Measurements from ENCODE around the gene PAPSS2.
"Not testable (repeated sequence)": the region's sequence is repeated elsewhere in the genome, so short reads cannot be mapped to it uniquely, and the experiment has no call there.

PAPSS2 gene

DNA sequence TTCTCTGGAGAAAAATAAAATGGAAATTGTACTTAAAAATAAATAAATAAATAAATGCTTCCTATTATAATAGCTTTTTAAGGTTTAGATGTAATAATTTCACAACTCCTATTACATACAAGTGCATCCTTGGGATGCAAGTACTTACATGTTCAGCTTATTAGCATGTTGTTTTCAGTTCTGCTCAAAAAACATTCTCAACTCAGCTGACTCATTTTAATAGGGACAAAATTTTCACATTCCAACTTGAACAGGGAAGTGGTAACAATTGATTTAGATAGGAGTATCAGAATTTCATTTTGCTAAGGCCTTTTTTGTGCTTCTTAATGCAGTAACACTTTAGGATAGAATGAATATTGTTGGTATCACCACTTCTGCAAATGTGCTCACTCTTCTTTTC, 16.7 kb upstream of the PAPSS2 start:
- DNase-seq (ENCODE audit: low read depth), result no peak

GRCh38 chr10:87643920-87644319, 15.8 kb upstream of the PAPSS2 start:
- DNase-seq (ENCODE audit: low read depth), result no peak

GRCh38 chr10:87644500-87644899, 15.2 kb upstream of the PAPSS2 start:
- not testable (repeated sequence) for DNase-seq (ENCODE audit: low read depth)

GRCh38 chr10:87646192-87646909, 13.3 kb upstream of the PAPSS2 start:
- no peak for DNase-seq (ENCODE audit: low read depth)

DNA sequence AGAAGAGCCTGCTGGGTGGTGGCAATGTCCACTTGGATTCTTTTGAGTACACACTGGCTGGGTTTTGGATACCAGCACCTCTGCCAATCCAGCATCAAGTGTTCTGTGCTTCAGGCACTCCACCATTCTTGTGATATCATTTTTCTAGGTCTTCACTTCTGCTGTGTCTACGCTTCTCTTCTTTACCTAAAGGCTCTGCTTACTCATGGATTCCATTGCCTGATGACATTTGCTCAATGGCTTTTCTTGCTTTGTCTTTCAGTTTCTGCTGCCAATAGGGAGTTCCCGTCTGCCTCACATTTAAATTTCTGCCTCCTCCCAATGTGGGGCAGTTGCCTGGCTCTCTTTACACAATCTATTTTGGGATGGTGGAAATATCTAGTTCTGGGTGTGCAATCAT, 12.7 kb upstream of the PAPSS2 start:
- no peak for DNase-seq (ENCODE audit: low read depth)

DNA sequence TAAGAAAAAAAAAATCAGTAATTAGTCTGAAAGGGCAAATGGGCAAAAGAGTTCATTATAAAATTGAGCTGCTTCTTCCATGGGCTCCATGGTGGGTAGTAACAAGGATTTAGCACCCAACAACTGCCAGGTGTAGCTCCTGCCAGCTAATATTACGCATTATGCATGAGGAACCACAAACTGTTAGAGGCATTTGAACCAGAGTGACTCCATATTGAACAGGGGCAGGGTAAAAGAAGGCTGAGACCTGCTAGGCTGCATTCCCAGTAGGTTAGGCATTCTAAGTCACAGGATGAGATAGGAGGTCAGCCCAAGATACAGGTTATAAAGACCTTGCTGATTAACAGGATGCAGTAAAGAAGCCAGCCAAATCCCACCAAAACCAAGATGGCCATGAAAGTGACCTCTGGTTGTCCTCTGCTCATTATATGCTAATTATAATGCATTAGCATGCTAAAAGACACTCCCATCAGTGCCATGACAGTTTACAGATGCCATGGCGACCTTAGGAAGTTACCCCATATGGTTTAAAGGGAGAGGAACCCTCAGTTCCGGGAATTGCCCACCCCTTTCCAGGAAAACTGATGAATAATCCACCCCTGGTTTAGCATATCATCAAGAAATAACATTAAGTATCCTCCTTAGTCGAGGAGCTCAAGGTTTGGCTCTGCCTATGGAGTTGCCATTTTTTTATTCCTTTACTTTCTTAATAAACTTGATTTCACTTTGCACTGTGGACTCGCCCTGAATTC, 8.7 kb upstream of the PAPSS2 start:
- no peak for DNase-seq (ENCODE audit: low read depth)

- no peak for DNase-seq (ENCODE audit: low read depth)
These were observed 7.9 kb upstream of the PAPSS2 start for GRCh38 chr10:87651801-87652200.

GRCh38 chr10:87652261-87652660, 7.4 kb upstream of the PAPSS2 start:
- DNase-seq (ENCODE audit: low read depth), result no peak

- no peak for DNase-seq (ENCODE audit: low read depth)
These were observed 5.5 kb upstream of the PAPSS2 start for GRCh38 chr10:87654212-87654611.

DNA sequence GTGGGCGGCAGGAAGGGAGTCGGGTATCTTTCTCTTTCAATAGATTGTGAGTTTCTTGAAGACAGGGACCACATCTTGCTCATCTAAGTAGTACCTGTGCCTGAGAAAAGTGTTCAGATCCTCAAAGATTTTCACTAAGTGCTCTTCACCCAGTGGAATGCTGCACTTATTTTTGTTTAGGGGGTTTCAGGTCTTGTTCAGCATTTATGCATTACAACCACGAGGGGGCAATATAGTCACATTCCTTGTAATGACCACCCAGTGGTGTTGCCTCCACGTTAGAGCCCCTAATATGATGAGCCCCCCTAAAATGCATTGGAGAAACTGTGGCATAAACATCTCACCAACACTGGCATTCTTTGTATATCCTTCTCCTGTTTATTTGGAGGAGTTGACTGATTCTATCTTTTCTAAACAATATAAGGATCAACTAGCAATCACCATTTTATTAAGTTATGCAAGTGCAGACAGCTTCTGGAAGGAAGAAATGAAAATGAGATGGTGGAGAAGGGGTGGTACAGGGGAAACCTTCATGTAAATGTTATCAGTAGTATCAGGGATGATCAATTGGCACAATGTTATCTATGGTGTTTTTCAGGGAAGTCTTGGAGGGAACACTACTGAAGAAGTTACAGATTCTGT, 3.1 kb upstream of the PAPSS2 start:
- peak; percentile 24 for DNase-seq (ENCODE audit: low read depth)

DNA sequence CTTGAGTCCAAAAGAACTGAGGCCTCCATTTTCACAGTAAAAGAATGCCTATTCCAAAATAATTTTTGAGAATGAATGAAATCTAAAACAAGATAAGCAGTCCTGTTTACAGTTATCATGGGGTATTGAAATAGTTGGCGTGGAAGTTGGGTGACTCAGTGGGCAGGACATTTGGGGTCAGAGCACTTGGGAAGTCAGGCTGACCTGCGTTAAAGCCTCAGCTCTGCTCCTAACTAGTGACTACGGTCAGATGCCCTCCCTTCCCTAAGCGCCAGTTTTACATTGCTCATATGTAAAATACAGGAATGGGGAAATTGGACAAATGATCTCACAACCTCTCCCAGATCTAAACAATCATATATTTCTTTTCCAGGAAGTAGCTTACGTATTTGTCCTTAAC, 2.3 kb upstream of the PAPSS2 start:
- peak; percentile 56 for DNase-seq (ENCODE audit: low read depth)

GRCh38 chr10:87658321-87658795, 1.3 kb upstream of the PAPSS2 start:
- no peak for DNase-seq (ENCODE audit: low read depth)

- DNase-seq (ENCODE audit: low read depth), result no peak
These were observed 671 bp upstream of the PAPSS2 start for GRCh38 chr10:87658858-87659555.

DNA sequence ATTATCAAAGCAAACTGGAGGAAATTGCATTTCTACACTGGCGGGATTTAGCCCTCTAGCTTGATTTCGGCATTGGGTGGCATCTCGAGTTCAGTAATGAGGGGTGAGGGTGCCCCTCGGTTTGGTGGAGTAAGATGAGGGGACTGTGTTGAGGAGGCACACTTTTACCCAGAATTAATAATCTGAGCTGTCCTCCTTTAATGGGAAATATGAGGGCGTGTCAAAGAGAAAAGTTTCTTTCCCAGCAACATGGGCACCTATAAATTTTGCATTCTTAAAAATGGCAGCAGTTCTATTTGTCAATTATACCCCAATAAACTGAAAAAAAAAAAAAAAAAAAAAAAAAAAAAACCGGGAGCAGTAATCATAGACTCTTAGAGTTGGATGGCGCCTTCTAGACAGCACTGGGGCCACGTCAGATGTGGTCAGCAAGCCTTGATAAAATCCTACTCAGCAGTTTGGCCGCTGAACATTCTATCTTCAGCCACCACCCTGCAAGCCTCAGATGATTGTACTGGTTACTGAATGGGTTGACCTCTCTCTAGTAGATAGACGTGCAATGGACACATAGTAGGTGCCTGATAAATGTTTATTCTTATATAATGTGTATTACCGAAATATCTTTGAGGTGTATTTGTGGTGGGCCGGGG, 931 bp downstream of the PAPSS2 start:
- DNase-seq (ENCODE audit: low read depth), result peak; percentile 44

DNA sequence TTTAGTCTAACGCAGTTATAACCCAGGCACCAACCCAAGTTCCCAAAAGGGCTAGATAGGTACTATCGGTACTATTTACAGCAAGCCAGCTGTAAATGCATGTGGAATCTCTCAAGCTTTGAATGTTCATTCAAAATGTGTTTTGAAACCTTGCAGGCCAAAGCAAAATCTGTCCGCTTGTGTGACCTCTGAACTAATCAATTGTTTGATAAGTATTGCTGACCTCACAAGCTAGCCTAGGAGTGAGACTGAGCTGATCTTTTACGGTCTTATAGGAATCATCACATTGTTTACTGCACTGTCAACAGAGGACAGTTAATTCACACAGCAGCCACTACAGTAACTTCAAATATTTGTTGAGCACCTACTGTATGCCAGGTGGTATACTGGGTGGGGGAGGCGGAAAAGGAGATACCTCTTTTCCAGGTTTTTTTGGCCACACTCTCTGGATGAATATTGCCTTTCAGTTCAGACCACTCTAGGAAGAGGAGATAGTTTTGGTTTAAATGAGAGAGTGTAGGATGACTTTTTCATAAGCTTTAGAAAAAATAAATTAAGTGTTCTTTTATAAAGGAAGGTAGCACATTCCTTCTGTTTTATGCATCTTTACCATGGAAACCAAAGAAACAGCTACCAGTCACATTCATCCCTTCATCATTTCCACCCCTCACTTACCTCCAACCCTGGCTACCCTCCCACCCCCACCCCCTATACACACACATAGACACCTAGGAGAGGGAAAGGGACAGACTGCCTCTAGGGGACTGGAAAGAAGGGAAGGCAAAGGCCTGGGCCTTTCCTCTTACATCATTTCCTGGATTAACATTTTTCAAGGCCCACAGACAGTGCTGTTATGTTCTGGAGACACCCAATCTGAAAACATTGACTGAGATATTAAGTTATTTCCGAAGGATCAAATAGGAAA, 2.4 kb downstream of the PAPSS2 start:
- DNase-seq (ENCODE audit: low read depth), result no peak

DNA sequence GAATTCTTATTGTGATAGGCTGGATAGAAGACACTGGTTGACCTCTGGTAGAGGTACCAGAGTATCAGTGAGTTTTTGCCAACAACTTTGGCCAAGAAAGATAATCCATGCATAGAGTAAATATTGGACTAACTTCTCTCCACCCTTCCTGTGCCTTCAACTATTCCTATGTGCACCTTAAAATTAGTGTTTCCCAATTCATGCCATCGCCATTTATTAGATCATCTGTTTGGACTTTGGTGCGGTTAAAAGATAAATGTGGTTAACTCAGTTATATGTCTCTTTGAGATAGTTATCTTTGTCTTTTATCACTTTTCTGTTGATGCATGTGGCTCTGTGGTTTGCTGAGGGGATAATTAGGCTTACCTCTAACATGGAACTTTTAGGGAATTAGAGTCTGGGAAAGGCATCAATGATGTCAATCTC, 4.6 kb downstream of the PAPSS2 start:
- DNase-seq (ENCODE audit: low read depth), result no peak

GRCh38 chr10:87667493-87667892, 7.8 kb downstream of the PAPSS2 start:
- no peak for DNase-seq (ENCODE audit: low read depth)

GRCh38 chr10:87668324-87669074, 8.8 kb downstream of the PAPSS2 start:
- DNase-seq (ENCODE audit: low read depth), result no peak

- DNase-seq (ENCODE audit: low read depth), result no peak
These were observed 10.1 kb downstream of the PAPSS2 start for GRCh38 chr10:87669752-87670151.

DNA sequence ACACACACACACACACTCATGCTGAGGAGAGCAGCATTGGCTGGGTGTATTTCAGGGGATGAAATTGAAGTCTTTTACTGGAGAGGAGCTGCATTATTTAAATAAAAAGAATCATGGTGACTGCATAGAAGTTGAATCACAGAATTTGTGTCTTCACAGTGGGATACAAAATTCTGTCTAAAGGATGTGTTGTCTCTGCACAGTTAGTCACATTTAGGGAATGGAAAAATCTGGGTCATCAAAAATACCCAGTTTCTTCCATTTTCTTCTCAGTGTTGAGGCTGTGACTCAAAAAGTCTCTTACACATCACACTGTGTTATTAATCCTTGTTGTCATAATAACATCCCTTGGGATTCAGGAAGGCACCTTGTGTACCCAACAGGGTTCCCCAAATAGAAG, 10.9 kb downstream of the PAPSS2 start:
- DNase-seq (ENCODE audit: low read depth), result no peak
